DND-41 (cell line): ENCODE data around the gene TDRD9.

Experiments used
- EZH2 ChIP-seq: IDR thresholded peaks from 3 replicates; pipeline ENCODE4 v1.6.1; 2012; ENCODE audit warnings: borderline replicate concordance, low read depth, mild to moderate bottlenecking, moderate library complexity, low read length, inconsistent platforms; ENCODE audit not compliant: severe bottlenecking
- TF ChIP-seq, protein P1 (sequence below): IDR thresholded peaks from 2 replicates; pipeline ENCODE4 v1.5.1; 2012; ENCODE audit warnings: borderline replicate concordance, low read length, moderate library complexity, mild to moderate bottlenecking; ENCODE audit not compliant: poor library complexity, severe bottlenecking; ENCODE audit errors: extremely low read depth

DNA sequence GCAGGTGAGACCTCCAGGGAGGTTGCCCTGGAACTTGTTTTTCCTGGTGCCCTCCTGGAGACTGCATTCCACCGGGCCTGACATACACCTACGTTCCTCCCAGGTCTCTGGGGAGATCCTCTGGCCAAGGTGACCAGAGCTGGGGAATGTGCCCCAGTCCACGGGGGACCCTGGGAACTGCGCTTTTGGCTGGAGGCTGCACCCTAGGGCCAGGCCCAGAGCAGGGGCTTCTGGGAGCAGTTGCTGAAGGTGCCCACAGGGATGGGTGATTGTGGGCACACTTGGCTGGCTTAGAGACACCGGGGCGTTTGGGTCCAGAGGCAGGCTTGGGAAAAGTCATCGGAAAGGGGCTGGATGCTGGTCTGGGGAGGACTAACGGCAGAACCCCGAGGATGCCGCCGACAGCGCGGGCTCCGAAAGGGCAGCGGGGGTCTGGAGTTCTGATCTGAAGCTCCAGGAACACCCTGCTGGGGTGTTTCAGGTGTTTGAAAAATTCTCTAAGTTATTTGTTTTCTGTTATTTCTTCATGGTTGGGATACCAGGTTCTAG is 36.5 kb upstream of the TDRD9 start:
- TF ChIP-seq EZH2, result no peak
- TF ChIP-seq, protein P1, sequence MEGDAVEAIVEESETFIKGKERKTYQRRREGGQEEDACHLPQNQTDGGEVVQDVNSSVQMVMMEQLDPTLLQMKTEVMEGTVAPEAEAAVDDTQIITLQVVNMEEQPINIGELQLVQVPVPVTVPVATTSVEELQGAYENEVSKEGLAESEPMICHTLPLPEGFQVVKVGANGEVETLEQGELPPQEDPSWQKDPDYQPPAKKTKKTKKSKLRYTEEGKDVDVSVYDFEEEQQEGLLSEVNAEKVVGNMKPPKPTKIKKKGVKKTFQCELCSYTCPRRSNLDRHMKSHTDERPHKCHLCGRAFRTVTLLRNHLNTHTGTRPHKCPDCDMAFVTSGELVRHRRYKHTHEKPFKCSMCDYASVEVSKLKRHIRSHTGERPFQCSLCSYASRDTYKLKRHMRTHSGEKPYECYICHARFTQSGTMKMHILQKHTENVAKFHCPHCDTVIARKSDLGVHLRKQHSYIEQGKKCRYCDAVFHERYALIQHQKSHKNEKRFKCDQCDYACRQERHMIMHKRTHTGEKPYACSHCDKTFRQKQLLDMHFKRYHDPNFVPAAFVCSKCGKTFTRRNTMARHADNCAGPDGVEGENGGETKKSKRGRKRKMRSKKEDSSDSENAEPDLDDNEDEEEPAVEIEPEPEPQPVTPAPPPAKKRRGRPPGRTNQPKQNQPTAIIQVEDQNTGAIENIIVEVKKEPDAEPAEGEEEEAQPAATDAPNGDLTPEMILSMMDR, result no peak
